Skeletal muscle tissue (tissue), 4 donors: ENCODE measurements around the gene CYP21A2. TPM values are rescaled to one million over a fixed set of nuclear protein-coding genes. Genes with fewer than 3 reads are reported as not detected.
"Not testable (repeated sequence)": the region's sequence is repeated elsewhere in the genome, so short reads cannot be mapped to it uniquely, and the experiment has no call there.

Source experiments
- H3K27ac ChIP-seq: one replicate; pipeline ENCODE4 v1.7.0; 2013; ENCODE audit warnings: mild to moderate bottlenecking, low read depth, low read length, inconsistent platforms
- H3K27me3 ChIP-seq, 3 donors: one replicate each; pipeline ENCODE4 v1.7.0; 2013; ENCODE audit warnings: low read length in 3 of 3; ENCODE audit not compliant: control insufficient read depth in 3 of 3, insufficient read depth in 3 of 3
- H3K36me3 ChIP-seq, 3 donors: one replicate each; pipeline ENCODE4 v1.7.0; 2013; ENCODE audit warnings: low read length in 3 of 3; ENCODE audit not compliant: control insufficient read depth in 3 of 3, insufficient read depth in 3 of 3
- H3K4me1 ChIP-seq, 3 donors: one replicate each; pipeline ENCODE4 v1.7.0; 2013; ENCODE audit warnings: low read length in 3 of 3, mild to moderate bottlenecking in 3 of 3; ENCODE audit not compliant: control insufficient read depth in 3 of 3, insufficient read depth in 3 of 3
- H3K4me3 ChIP-seq, 3 donors: one replicate each; pipeline ENCODE4 v1.7.0; 2013; ENCODE audit warnings: low read length in 3 of 3
- H3K9ac ChIP-seq, 3 donors: one replicate each; pipeline ENCODE4 v1.7.0; 2013; ENCODE audit warnings: low read length in 3 of 3, mild to moderate bottlenecking in 3 of 3, moderate library complexity in 2 of 3, low read depth in 1 of 3
- H3K9me3 ChIP-seq, 3 donors: one replicate each; pipeline ENCODE4 v1.7.0; 2013; ENCODE audit warnings: low read length in 3 of 3; ENCODE audit not compliant: control insufficient read depth in 3 of 3
- total RNA-seq: library from RNA; depleted of rRNA; stranded (reverse); fragments of >200 nt; gene quantifications from one replicate; pipeline ENCODE4 v1.2.3, GENCODE V29; 2014
- donor health status: Osteomylitis.

The CYP21A2 gene
- not detected for total RNA-seq

DNA sequence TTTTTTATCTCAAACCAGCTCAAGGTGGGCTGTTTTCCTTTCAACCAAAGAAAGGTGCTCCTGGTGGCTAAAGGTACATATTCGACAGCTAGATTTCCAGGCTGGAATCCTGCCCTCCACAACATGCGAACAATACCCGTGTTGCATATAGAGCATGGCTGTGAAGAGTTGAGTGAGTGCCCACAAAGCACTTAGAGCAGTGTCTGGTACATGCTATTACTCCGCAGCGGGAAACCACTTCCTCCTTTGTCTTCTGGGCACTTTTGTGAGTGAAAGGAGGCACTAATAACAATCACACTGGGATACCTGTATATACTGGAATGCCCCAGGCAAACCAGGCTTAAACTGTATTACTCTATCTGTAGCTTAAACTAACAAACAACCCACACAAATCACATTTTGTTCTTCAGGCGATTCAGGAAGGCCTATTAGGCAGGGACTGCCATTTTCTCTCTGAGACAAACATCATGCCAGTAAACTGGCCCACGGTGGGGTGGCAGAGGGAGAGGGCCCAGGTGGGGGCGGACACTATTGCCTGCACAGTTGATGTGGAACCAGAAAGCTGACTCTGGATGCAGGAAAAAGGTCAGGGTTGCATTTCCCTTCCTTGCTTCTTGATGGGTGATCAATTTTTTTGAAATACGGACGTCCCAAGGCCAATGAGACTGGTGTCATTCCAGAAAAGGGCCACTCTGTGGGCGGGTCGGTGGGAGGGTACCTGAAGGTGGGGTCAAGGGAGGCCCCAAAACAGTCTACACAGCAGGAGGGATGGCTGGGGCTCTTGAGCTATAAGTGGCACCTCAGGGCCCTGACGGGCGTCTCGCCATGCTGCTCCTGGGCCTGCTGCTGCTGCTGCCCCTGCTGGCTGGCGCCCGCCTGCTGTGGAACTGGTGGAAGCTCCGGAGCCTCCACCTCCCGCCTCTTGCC is at the start of gene CYP21A2:
Gene CYP21A2, plus strand, starts transcription at position 818 of the 927 bp plus-strand sequence. Its CDS starts 8 bp downstream, at position 826.
- not testable (repeated sequence) for H3K4me3 ChIP-seq, H3K4me1 ChIP-seq

GRCh38 chr6:31989363-31989762 is 48.9 kb upstream of the CYP21A2 start:
- H3K36me3 ChIP-seq, H3K9me3 ChIP-seq, H3K9ac ChIP-seq, H3K27ac ChIP-seq, H3K4me3 ChIP-seq, H3K4me1 ChIP-seq, H3K27me3 ChIP-seq: not testable (repeated sequence)

More for the DNA sequence above, at the start of gene CYP21A2:
- H3K9ac ChIP-seq, H3K27me3 ChIP-seq, H3K9me3 ChIP-seq, H3K27ac ChIP-seq, H3K36me3 ChIP-seq: not testable (repeated sequence)

DNA sequence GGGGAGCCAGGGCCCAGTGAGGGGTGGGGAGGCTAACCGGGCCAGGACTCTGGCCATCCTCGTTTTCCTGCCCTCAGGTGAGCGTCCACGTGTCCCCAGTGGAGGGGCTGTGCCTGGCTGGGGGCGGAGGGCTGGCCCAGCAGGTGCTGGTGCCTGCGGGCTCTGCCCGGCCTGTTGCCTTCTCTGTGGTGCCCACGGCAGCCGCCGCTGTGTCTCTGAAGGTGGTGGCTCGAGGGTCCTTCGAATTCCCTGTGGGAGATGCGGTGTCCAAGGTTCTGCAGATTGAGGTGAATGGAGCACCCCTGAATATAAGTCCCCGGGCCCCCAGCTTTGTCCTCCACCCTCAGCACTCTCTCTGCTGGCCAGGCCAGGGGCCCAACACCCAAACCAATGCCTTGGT is 43.8 kb upstream of the CYP21A2 start:
- not testable (repeated sequence) for H3K9me3 ChIP-seq, H3K4me1 ChIP-seq, H3K4me3 ChIP-seq, H3K36me3 ChIP-seq, H3K27me3 ChIP-seq, H3K27ac ChIP-seq, H3K9ac ChIP-seq

- H3K4me1 ChIP-seq, H3K9me3 ChIP-seq, H3K36me3 ChIP-seq, H3K4me3 ChIP-seq, H3K9ac ChIP-seq, H3K27ac ChIP-seq, H3K27me3 ChIP-seq: not testable (repeated sequence)
Measured at GRCh38 chr6:31996385-31996784, 41.8 kb upstream of the CYP21A2 start.

DNA sequence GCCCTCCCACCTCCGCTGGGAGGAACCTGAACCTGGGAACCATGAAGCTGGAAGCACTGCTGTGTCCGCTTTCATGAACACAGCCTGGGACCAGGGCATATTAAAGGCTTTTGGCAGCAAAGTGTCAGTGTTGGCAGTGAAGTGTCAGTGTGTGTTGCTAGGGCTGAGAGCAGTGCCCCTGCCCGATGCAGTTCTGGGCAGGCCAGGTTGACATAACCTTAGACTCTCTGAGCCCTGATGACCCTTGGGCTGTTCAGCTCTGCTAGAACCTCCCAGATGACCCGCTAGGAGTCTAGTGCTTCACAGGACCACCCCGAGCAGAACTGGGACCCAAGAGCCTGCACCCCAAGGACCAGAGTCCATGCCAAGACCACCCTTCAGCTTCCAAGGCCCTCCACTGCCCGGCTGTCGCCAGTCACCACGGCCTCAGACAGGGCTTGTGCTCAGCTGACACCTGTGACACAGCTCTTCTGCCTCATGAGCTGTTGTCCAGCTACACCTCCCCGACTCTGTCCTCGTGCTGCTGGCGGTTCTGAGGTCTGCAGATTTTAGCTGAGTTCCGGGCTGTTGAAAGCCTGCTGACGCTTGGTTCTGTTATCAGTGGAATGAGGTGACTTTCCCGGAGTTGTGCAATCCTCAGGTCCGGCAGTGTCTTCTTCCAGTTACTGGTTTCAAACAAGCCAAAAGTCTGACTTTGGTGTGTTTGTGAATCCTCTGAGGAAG is 35.5 kb upstream of the CYP21A2 start:
- not testable (repeated sequence) for H3K9ac ChIP-seq, H3K36me3 ChIP-seq, H3K27ac ChIP-seq, H3K27me3 ChIP-seq, H3K4me1 ChIP-seq, H3K4me3 ChIP-seq, H3K9me3 ChIP-seq

DNA sequence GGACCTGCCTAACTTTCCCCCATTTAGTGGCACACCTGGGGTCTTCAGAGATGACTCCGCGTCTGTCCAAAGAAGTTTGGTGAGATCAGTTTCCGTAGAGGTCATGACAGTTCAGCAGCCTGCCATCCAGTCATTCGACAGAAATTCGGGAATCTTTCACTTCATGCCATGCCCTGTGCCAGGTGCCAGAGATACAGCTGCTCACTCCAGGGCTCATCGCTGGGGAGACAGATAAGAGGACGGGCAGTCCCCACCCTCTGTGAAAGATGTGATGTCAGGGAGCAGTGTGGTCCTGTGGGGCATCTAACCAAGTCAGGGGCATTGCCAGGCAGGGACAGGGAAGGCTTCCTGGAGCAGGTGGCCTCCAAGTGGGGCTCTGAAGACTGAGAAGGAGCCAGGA is 34.9 kb upstream of the CYP21A2 start:
- not testable (repeated sequence) for H3K4me1 ChIP-seq, H3K36me3 ChIP-seq, H3K27ac ChIP-seq, H3K4me3 ChIP-seq, H3K9ac ChIP-seq, H3K27me3 ChIP-seq, H3K9me3 ChIP-seq

- not testable (repeated sequence) for H3K4me3 ChIP-seq, H3K27me3 ChIP-seq, H3K9me3 ChIP-seq, H3K4me1 ChIP-seq, H3K9ac ChIP-seq, H3K27ac ChIP-seq, H3K36me3 ChIP-seq
Measured at GRCh38 chr6:32004393-32004792, 33.8 kb upstream of the CYP21A2 start.

DNA sequence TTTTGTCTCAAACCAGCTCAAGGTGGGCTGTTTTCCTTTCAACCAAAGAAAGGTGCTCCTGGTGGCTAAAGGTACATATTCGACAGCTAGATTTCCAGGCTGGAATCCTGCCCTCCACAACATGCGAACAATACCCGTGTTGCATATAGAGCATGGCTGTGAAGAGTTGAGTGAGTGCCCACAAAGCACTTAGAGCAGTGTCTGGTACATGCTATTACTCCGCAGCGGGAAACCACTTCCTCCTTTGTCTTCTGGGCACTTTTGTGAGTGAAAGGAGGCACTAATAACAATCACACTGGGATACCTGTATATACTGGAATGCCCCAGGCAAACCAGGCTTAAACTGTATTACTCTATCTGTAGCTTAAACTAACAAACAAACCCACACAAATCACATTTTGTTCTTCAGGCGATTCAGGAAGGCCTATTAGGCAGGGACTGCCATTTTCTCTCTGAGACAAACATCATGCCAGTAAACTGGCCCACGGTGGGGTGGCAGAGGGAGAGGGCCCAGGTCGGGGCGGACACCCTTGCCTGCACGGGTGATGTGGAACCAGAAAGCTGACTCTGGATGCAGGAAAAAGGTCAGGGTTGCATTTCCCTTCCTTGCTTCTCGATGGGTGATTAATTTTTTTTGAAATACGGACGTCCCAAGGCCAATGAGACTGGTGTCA is 33.2 kb upstream of the CYP21A2 start:
- H3K4me1 ChIP-seq, H3K9ac ChIP-seq, H3K27ac ChIP-seq, H3K9me3 ChIP-seq, H3K27me3 ChIP-seq, H3K4me3 ChIP-seq, H3K36me3 ChIP-seq: not testable (repeated sequence)

DNA sequence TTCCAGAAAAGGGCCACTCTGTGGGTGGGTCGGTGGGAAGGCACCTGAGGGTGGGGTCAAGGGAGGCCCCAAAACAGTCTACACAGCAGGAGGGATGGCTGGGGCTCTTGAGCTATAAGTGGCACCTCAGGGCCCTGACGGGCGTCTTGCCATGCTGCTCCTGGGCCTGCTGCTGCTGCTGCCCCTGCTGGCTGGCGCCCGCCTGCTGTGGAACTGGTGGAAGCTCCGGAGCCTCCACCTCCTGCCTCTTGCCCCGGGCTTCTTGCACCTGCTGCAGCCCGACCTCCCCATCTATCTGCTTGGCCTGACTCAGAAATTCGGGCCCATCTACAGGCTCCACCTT is 32.7 kb upstream of the CYP21A2 start:
- not testable (repeated sequence) for H3K36me3 ChIP-seq, H3K4me3 ChIP-seq, H3K27ac ChIP-seq, H3K4me1 ChIP-seq, H3K27me3 ChIP-seq, H3K9ac ChIP-seq, H3K9me3 ChIP-seq

DNA sequence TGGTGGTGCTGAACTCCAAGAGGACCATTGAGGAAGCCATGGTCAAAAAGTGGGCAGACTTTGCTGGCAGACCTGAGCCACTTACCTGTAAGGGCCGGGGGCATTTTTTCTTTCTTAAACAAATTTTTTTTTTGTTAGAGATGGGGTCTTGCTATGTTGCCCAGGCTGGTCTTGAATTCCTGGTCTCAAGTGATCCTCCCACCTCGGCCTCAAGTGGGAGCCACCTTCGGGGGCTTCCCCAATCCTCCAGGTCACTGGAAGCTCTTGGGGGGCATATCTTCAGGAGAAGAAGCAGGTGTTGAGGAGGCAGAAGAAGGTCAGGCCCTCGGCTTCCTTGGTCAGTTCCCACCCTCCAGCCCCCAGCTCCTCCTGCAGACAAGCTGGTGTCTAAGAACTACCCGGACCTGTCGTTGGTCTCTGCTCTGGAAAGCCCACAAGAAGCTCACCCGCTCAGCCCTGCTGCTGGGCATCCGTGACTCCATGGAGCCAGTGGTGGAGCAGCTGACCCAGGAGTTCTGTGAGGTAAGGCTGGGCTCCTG is 32.2 kb upstream of the CYP21A2 start:
- H3K36me3 ChIP-seq, H3K9ac ChIP-seq, H3K4me1 ChIP-seq, H3K27ac ChIP-seq, H3K9me3 ChIP-seq, H3K4me3 ChIP-seq, H3K27me3 ChIP-seq: not testable (repeated sequence)
